GM12864 (cell line): ENCODE measurements around the gene RNH1.

ENCODE experiments used
- DNase-seq: peaks from one replicate; pipeline ENCODE4 v3.0.0-alpha.2; 2011; ENCODE audit warnings: low read depth
- H3K4me3 ChIP-seq: 2 replicates; pipeline ENCODE4 v1.5.1; 2011; ENCODE audit warnings: mild to moderate bottlenecking, low read depth, low read length, control low read depth
- TF ChIP-seq, protein P1 (sequence below): IDR thresholded peaks from 2 replicates; pipeline ENCODE4 v1.5.1; 2011; ENCODE audit warnings: low read depth, mild to moderate bottlenecking, moderate library complexity, low read length, control low read depth, inconsistent platforms; ENCODE audit errors: missing control alignments

RNH1 gene

DNA sequence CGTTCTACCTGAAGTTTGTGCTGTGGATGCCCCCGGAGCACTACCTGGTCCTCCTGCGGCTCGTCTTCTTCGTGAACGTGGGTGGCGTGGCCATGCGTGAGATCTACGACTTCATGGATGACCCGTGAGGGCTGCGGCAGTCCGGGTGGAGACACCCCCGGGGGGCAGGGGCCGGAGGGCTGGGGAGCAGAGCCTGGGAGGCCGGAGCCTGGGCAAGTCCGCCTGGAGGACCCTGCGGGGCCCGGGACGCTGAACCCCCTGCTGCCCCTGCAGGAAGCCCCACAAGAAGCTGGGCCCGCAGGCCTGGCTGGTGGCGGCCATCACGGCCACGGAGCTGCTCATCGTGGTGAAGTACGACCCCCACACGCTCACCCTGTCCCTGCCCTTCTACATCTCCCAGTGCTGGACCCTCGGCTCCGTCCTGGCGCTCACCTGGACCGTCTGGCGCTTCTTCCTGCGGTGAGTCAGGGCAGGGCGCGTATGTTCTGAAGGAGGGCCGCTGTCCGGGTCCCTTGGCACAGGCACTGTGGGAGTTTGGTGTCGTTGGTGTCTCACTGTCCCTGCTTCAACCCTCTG, 17.3 kb downstream of the RNH1 start:
- H3K4me3 ChIP-seq, result no peak overlapping the region
- TF ChIP-seq, protein P1, sequence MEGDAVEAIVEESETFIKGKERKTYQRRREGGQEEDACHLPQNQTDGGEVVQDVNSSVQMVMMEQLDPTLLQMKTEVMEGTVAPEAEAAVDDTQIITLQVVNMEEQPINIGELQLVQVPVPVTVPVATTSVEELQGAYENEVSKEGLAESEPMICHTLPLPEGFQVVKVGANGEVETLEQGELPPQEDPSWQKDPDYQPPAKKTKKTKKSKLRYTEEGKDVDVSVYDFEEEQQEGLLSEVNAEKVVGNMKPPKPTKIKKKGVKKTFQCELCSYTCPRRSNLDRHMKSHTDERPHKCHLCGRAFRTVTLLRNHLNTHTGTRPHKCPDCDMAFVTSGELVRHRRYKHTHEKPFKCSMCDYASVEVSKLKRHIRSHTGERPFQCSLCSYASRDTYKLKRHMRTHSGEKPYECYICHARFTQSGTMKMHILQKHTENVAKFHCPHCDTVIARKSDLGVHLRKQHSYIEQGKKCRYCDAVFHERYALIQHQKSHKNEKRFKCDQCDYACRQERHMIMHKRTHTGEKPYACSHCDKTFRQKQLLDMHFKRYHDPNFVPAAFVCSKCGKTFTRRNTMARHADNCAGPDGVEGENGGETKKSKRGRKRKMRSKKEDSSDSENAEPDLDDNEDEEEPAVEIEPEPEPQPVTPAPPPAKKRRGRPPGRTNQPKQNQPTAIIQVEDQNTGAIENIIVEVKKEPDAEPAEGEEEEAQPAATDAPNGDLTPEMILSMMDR, result no peak
- no peak for DNase-seq

DNA sequence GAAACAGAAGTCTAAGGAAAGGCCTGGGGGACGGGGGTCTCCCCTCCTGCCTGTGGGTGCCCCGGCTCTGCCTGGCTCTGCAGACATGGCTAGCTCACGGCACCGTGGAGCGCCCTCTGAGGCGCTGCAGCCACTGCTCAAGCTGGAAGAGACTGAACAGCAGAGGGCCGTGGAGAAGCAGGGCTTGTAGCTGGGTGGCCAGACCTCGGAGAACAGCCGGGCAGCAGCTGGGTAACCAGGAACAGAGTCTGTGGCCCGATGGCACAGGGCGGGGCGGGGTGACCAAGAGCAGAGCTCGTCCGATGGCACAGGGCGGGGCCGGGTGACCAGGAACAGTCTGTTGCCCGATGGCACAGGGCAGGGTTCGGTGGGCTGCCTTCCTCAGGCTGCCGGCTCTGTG, 18.1 kb downstream of the RNH1 start:
- no peak overlapping the region for H3K4me3 ChIP-seq
- TF ChIP-seq, protein P1, result no peak
- no peak for DNase-seq

DNA sequence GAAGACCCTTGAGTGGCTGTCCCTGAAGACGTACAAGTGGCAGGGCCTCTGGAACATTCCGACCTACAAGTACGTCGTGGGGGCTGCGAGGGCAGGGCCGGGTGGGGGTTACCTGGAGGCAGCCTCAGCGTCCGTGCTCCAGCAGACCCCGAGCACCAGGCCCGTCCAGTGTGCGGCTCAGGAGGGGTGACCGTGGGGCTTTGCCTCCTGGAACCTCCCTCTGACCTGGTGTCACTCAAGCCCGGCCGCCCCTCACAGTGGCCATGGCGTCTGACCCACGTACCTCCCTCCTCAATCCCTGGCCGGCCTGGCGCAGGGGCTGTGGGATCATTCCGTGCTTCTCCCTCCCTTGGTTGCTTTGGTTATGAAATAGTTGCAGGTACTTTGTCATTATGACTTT, 18.5 kb downstream of the RNH1 start:
- TF ChIP-seq, protein P1, result no peak
- no peak overlapping the region for H3K4me3 ChIP-seq
- DNase-seq, result no peak

DNA sequence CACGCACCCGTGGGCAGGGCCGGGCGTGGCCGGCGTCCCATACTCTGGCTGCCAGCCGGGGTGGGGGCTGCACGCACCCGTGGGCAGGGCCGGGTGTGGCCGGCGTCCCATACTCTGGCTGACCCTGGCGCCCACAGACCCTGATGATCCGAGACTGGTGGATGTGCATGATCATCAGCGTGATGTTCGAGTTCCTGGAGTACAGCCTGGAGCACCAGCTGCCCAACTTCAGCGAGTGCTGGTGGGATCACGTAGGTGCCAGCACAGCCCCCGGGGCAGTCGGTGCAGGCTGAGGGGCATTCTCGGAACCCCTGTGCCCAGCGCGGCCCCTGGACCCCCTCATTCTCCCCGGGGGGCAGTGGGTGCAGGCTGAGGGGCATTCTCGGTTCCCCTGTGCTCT, 19.0 kb downstream of the RNH1 start:
- DNase-seq, result no peak
- TF ChIP-seq, protein P1, result no peak
- no peak overlapping the region for H3K4me3 ChIP-seq

DNA sequence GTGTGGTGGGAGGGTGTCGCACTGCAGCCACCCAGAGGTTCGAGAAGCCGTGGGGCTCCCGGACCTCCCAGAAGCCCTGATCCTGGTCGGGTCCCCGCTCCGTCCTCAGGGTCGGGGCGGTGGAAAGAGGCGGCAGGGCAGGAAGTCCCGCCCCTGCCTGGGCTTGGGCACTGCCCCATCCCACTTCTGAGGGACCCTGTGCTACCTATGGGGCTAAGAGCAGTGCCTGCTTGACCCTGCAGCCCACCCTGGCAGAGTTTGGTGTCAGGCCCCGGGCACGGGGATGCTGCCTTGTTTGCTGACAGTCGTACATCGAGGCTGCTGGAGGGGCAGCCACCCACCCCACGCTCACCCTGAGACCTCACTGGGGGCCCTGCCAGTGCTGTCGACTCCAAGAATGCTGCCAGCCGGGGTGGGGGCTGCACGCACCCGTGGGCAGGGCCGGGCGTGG, 19.4 kb downstream of the RNH1 start:
- H3K4me3 ChIP-seq, result no peak overlapping the region
- TF ChIP-seq, protein P1, result no peak
- no peak for DNase-seq

DNA sequence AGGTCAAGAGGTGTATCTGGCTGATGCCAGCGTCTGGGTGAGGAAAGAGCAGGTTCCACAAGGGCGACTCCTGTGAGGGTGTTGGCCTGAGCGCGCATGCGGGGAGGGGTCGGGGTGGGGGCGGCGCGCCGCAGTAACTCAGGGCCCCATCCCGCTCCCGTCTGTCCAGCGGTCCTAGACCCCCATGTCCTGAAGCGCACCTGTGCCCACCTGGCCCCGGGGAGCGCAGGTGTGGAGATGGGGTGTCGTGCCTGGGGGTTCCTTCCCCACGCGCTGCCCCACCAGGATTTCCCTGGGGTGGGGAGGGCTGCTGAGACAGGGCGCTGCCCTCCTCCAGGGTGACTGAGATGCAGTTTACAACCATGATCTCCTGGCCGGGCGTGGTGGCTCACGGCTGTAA, 20.9 kb downstream of the RNH1 start:
- DNase-seq, result no peak
- TF ChIP-seq, protein P1, result no peak

DNA sequence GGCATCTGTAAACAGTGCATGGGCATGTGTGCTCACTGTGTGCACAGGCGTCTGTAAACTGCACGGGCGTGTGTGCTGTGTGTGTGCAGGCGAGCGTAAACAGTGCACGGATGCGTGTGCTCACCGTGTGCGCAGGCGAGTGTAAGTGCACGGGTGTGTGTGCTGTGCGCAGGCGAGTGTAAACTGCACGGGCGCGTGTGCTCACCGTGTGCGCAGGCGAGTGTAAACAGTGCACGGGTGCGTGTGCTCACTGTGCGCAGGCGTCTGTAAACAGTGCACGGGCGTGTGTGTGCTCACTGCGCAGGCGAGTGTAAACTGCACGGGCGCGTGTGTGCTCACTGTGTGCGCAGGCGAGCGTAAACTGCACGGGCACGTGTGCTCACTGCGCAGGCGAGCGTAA, 22.4 kb downstream of the RNH1 start:
- no peak for DNase-seq
- H3K4me3 ChIP-seq, result no peak overlapping the region
- TF ChIP-seq, protein P1, result no peak

More for the DNA sequence above, 20.9 kb downstream of the RNH1 start:
- no peak overlapping the region for H3K4me3 ChIP-seq
